ENCODE data around the gene NFIB. TPM values are rescaled to one million over a fixed set of nuclear protein-coding genes. Genes with fewer than 3 reads are reported as not detected.

Gene NFIB
- total and polyA plus RNA-seq, 2 of the 4 experiments (the other 2 are of a cell fraction), result 1.4 to 2.0 TPM

GRCh38 chr9:14337615-14338014, 23.7 kb upstream of the NFIB start:
- H4K8ac ChIP-seq (ENCODE audit: low read depth in 2 of 2, low read length in 2 of 2), result no peak overlapping the region
- H2AFZ ChIP-seq (replicated peaks; ENCODE audit: low read length, poor library complexity), result no peak overlapping the region
- H2BK15ac ChIP-seq (ENCODE audit: low read depth, low read length), result no peak overlapping the region
- TF ChIP-seq NFE2L2 (IDR thresholded peaks at IDR 0.05; ENCODE audit: low read depth, low read length), result no peak
- TF ChIP-seq RFX5 (IDR thresholded peaks at IDR 0.05; ENCODE audit: low read depth, low read length), result no peak
- TF ChIP-seq MAFK (IDR thresholded peaks at IDR 0.05; ENCODE audit: low read depth, low read length), result no peak
- TF ChIP-seq, protein P1, sequence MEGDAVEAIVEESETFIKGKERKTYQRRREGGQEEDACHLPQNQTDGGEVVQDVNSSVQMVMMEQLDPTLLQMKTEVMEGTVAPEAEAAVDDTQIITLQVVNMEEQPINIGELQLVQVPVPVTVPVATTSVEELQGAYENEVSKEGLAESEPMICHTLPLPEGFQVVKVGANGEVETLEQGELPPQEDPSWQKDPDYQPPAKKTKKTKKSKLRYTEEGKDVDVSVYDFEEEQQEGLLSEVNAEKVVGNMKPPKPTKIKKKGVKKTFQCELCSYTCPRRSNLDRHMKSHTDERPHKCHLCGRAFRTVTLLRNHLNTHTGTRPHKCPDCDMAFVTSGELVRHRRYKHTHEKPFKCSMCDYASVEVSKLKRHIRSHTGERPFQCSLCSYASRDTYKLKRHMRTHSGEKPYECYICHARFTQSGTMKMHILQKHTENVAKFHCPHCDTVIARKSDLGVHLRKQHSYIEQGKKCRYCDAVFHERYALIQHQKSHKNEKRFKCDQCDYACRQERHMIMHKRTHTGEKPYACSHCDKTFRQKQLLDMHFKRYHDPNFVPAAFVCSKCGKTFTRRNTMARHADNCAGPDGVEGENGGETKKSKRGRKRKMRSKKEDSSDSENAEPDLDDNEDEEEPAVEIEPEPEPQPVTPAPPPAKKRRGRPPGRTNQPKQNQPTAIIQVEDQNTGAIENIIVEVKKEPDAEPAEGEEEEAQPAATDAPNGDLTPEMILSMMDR (conservative IDR thresholded peaks at IDR 0.05; ENCODE audit: low read depth, low read length), result no peak
- no peak for TF ChIP-seq SMC3 (IDR thresholded peaks at IDR 0.05; ENCODE audit: low read depth, low read length)
- no peak for TF ChIP-seq FOS (IDR thresholded peaks at IDR 0.05; ENCODE audit: low read depth, low read length)
- TF ChIP-seq, protein P2, sequence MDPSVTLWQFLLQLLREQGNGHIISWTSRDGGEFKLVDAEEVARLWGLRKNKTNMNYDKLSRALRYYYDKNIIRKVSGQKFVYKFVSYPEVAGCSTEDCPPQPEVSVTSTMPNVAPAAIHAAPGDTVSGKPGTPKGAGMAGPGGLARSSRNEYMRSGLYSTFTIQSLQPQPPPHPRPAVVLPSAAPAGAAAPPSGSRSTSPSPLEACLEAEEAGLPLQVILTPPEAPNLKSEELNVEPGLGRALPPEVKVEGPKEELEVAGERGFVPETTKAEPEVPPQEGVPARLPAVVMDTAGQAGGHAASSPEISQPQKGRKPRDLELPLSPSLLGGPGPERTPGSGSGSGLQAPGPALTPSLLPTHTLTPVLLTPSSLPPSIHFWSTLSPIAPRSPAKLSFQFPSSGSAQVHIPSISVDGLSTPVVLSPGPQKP (IDR thresholded peaks at IDR 0.05; ENCODE audit: borderline replicate concordance, low read depth, low read length), result no peak
- TF ChIP-seq BHLHE40 (IDR thresholded peaks at IDR 0.05; ENCODE audit: low read depth, low read length), result no peak
- no peak for TF ChIP-seq CHD1 (IDR thresholded peaks at IDR 0.05; ENCODE audit: low read depth, low read length)
- TF ChIP-seq RAD21 (IDR thresholded peaks at IDR 0.05; ENCODE audit: low read length), result no peak
- no peak for TF ChIP-seq POLR2A (IDR thresholded peaks at IDR 0.05; ENCODE audit: low read depth, low read length)
- no peak for TF ChIP-seq MAZ (IDR thresholded peaks at IDR 0.05; ENCODE audit: borderline replicate concordance, low read depth, low read length)
- TF ChIP-seq USF2 (IDR thresholded peaks at IDR 0.05; ENCODE audit: low read depth, low read length), result no peak
- TF ChIP-seq RCOR1 (IDR thresholded peaks at IDR 0.05; ENCODE audit: insufficient replicate concordance, low read length), result no peak
- TF ChIP-seq CEBPB (IDR thresholded peaks at IDR 0.05; ENCODE audit: low read depth, low read length), result no peak
- no peak for TF ChIP-seq MXI1 (IDR thresholded peaks at IDR 0.05; ENCODE audit: borderline replicate concordance, low read depth, low read length)
- no peak overlapping the region for H3K18ac ChIP-seq (ENCODE audit: low read depth, low read length)
- H3K14ac ChIP-seq (replicated peaks; ENCODE audit: low read depth, low read length), result no peak overlapping the region
- POLR2A ChIA-PET (ENCODE audit: unreplicated experiment), result no interaction called here
- no peak overlapping the region for H3K4ac ChIP-seq (ENCODE audit: low read depth, low read length)
- H3K27me3 ChIP-seq (ENCODE audit: control insufficient read depth, insufficient read depth, low read length), result peaks cover 55% of the 10 kb centered on the region
- H3K9me3 ChIP-seq (ENCODE audit: control insufficient read depth, insufficient read depth, low read length), result peaks cover 3% of the 10 kb centered on the region; the same call in 1 of the 2 replicates
- H4K5ac ChIP-seq (ENCODE audit: low read depth, low read length), result no peak overlapping the region
- no peaks in the 10 kb centered on the region for H3K79me1 ChIP-seq (ENCODE audit: low read depth in 1 of 2, low read length in 2 of 2)
- no peaks in the 10 kb centered on the region for H4K20me1 ChIP-seq (ENCODE audit: insufficient read depth, low read length)
- H3K27ac ChIP-seq (ENCODE audit: insufficient read depth, low read length), result no peak overlapping the region
- BruUV-seq (replicated peaks), result no TSS peak
- no peak overlapping the region for H3K9ac ChIP-seq (ENCODE audit: low read depth, low read length)
- WGBS, 2 experiments (ENCODE audit: extremely low coverage in 2 of 2, insufficient read length in 1 of 2), result 36% methylated on average over 2 of the region's 4 CpGs; no CpG with 5 or more reads in 1 of the 2 experiments
- no peak overlapping the region for H3K23ac ChIP-seq (ENCODE audit: low read depth, low read length)
- H2BK120ac ChIP-seq (ENCODE audit: low read depth, low read length), result no peak overlapping the region
- H3K4me1 ChIP-seq (ENCODE audit: control insufficient read depth, insufficient read depth, low read length), result no peaks in the 10 kb centered on the region
- in situ Hi-C loops (cut with MboI; ENCODE audit: low sequenced_read_pairs), result no loop called here
- no peaks in the 10 kb centered on the region for H3K9me1 ChIP-seq (ENCODE audit: insufficient read depth, low read length)
- intact Hi-C loops (cut with micrococcal nuclease), result no loop called here
- H3K36me3 ChIP-seq (ENCODE audit: control insufficient read depth, insufficient read depth, low read length), result no peaks in the 10 kb centered on the region
- H3K4me2 ChIP-seq (ENCODE audit: low read depth, low read length), result no peak overlapping the region
- no peak overlapping the region for H2BK5ac ChIP-seq (ENCODE audit: low read depth, low read length, poor library complexity, severe bottlenecking)
- H3K56ac ChIP-seq (ENCODE audit: extremely low read depth, insufficient read depth, low read length), result no peak overlapping the region
- H2AK5ac ChIP-seq (ENCODE audit: low read depth, low read length), result no peak overlapping the region
- H2BK20ac ChIP-seq (ENCODE audit: low read depth, low read length), result no peak overlapping the region
- no peak overlapping the region for H2AK9ac ChIP-seq (replicated peaks; ENCODE audit: low read depth, low read length, poor library complexity)
- ATAC-seq (ENCODE audit: low read depth) (no peak), DNase-seq (no peak)
- CTCF ChIA-PET, result no interaction called here
- H4K91ac ChIP-seq (ENCODE audit: insufficient read depth, low read depth, low read length), result no peak overlapping the region
- dilution Hi-C loops (cut with HindIII; ENCODE audit: low sequenced_read_pairs, unreplicated experiment), result no loop called here
- no peak overlapping the region for H3K4me3 ChIP-seq (ENCODE audit: insufficient read depth, low read depth, low read length)
